GM19043 (cell line): Measurements from ENCODE around the gene DPYD.

Source experiments
- ATAC-seq: cut with Tn5 transposase; IDR thresholded peaks from one replicate; pipeline ENCODE4 v1.9.1; 2021; ENCODE audit warnings: low read depth; ENCODE audit not compliant: unreplicated experiment

DPYD gene

DNA sequence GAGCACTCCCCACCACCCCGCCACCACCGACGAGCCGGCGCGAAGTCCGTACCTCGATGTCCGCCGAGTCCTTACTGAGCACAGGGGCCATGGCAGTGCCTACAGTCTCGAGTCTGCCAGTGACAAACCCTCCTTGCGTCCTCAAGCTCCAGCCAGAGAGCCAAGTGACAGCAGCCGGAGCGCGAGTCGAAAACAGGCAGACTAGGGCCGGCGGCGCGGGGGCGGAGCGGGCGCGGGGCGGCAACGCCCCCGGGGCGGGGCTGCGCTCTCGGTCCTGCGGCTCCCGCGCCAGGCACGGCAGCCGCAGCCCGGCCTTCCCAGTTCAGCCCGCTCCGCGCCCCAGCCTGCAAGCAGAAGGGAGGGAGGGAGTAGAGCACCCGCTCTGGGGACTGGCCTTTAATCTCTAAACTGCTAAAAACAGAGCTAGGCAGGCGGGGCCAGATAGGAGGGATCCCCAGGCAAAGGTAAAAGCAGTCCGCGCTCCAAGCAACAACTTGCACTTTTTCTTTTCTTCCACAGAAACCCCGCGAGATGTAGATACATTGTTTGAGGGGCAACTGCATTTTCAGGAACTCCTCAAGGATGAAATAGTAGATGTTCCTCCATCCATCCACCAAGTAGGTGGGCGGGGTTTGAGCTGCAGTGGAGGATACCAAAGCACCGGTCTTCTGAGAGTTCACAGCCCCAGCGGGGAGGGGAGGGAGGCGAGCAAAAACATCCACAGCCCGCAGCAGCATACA lies at the start of gene DPYD:
Gene DPYD, minus strand, starts transcription at position 203 of the 740 bp plus-strand sequence. Its CDS starts 112 bp downstream, at position 91.
- ATAC-seq, result peak; percentile 78

DNA sequence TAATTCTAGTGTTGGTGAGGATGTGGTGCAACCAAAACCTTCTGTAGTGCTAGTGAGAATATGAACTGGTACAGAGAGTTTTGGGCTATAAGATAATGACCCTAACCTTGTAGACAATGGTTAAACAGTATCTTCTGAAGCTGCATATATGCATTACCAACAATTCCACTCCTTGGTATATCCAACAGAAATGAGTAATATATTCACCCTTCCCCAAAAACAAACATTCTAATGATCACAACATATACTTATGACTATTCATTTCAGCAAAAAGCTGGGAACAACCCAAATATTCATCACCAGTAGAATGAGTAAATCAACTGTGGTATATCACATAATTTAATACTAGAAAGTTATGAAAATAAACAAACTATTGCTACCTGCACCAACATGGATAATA lies 39.6 kb upstream of the DPYD start:
- ATAC-seq, result no peak

DNA sequence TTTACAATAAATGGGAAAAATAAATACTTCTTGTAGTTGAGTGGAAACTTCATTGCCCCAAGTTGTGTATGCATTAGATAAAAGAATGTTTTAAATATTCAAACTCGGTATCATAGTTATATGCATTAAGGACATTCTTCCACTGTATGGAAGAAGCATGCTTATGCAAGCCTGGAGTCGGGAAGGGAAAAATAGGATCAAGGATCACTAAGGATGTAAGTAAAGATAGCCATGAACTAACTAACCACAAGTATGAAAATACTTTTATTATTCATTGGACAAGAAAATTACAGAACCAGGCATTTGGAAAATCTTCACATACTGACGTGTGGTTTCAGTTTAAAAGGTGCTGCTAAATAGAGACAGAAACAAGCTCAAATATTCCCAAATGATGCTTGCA lies 26.9 kb upstream of the DPYD start:
- no peak for ATAC-seq

DNA sequence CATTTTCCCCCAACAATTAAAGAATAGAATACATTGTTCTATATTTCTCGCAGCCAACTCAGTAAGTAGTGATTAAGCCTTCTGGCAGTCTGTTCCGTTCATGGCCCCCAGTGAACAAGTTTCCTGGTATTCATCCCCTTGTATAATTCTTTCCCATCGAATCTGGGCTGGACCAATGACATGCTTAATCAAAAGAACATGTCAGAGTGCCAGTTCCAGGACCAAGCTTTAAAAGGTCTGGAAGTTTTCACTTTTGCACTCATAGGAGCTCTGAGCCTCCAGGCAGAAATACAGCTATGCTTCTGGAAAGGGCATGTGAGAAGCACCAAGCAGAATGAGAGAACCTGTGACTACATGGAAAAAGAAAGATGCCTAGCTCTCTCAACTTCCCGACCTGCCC lies 22.5 kb upstream of the DPYD start:
- no peak for ATAC-seq

DNA sequence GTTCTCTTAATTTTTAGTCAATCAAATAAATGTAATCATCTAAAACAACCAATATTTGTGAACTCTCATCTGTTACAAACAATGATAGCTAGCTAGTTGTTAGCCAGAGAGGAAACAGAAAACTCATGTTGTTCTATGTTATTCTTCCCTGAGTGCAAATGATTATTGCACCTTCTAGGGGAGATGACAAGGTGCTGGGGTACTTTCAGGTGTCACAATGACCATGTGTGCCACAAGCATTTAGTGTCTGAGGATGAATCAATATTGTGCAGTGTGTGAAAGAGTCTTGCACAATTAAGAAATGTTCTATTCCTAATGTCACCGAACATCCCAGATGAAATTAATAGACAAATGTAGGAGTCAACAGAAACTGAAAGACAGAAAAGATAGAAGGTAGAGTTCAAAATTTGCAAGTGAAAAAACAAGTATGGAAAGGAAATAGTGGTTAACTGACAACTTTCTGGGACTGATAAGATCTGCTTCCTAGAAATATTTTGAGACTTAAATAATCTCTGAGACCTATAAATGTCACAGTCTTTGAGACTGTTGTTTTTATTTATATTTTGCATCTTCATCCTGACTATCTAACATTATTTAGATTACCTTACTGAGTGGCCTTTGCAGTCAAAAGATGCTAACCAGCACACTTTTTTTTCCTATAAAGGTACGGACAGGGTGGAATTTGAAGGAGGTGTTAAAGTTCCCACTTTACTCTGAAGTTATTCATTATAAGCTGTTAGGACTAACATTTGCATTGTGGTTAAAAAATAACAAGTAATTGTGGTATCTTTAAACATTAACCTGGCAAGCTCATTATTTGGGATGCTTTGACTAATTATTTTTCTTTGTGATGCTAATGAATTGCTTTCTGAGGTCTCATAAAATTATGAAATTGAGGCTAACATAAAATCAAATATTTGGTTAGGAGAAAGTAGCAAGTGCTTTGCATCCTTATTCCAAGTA lies 21.6 kb upstream of the DPYD start:
- ATAC-seq, result no peak

DNA sequence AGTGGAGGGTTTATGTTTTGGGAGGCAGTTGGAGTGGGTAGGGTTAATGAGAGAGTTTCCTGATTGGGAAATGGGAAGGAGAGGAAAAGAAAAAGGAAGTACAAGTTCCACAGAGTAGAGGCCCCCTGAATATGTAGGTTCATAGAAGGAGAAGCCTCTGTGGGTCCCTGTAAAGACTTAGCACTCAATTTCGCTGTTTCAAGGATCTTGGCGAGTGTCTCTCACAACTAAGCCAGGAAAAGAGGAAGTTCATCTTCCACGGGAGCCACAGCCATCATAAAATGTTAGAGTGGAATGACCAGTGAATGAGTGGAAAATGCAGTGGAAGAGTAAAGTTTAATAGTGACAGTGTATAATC lies 17.4 kb upstream of the DPYD start:
- ATAC-seq, result no peak

DNA sequence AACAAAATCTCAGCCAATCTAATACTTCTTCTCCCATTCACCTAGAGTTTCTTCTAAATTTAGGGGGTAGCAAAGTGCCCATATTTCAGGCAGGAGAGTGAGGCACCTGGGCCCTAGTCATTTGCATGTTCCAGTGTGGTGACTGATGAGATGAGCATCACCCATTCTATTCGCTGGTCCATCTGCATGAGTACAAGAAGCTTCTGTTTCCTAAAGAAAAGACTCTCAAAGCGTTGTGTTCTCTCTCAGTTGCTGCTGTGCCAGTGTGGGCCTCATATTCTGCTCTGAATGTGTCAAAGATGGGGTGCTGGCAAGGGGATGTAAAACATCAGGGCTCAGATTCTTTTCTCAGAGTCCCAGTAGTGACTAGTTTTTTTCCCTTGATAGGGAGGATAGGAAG lies 16.1 kb upstream of the DPYD start:
- no peak for ATAC-seq

DNA sequence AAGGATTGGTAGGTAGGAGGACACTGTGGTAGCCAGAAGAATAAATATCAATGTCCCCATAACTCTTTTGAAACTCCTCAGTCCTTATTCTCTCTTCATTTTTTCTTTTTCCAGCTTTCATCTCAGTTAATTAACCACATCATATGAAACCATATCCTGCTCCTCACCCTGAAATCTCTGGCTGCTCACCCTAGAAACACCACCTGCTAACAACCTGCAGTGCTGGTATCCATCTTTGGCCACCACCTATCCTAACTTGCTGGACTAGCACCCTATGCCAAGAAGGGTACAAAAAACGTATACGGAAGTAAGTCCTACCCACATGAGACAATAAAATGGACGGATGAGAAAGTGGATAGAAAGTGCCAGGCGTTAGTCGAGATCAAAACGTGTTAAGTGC lies 13.7 kb upstream of the DPYD start:
- no peak for ATAC-seq

DNA sequence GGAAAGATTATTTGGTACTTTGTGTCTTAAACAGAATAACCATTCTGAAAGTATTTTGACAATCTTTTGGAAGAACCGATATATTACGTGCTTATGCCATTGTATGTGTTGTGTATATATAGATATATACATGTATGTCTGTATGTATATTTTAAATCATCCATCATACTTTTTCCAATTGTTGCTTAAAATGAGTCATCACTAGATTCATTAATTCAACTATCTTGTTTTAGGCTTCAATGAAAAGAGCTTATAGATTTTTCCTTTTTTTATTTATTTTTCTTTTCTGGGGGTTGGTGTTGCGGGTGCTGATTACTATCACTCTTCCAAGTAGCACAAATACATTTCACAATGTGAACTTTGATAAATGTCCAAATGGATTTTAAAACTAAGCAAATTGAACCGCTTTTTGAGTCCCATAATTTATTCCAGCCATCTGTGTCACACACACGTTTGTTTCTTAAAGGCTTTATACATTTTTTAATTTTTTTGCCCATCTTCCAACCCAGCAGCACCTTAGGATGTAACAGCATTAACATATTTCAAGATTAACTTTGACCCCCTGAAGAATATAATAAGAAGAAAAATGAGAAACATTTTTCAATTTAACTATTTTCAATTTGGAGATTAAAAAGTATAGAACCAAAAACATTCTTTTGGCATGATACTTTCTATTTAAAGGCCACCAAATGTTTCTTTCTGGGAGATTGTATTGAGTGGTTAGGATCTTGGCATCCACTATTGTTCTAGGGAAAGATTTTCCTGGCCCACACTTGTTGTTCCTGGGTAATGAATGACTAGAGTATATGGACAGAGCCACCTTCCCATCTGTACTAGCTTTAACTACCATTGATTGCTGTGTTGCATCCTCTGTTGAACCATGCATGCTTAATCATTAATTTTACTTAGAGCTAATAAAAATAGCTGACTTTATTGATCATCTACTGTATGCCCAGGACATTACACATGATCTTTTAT lies 9.3 kb upstream of the DPYD start:
- ATAC-seq, result no peak

DNA sequence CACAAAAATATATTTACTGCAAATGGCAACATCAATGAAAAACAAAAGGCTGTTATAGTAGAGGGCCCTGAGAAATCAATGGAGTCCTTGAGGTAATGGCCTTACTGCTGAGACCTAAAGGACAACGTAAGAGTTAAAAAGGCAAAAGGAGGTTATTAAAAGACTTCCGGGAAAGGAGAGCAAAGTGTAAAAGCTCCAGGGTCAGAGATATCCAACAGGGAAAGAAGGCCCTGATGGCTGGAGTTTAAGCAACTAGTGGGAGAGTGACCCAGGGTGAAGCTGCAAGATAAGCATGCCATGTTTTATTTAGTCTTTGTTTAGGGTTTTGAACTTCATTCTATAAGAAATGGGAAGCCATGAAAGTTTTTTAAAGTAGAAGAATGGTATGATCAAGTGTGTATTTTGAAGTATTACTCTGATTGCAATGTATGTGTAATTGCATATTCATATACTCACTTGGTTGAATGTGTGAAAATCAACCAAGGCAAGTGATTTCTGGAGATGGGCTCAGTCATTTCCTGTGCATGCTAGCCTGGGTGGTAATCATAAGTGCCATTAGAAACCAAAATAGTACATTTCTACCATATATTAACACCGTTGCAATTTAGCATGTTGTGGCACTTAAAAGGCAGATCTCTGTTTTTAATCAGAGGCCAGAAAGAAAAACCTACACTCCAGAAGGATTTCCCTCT lies 5.3 kb upstream of the DPYD start:
- no peak for ATAC-seq

DNA sequence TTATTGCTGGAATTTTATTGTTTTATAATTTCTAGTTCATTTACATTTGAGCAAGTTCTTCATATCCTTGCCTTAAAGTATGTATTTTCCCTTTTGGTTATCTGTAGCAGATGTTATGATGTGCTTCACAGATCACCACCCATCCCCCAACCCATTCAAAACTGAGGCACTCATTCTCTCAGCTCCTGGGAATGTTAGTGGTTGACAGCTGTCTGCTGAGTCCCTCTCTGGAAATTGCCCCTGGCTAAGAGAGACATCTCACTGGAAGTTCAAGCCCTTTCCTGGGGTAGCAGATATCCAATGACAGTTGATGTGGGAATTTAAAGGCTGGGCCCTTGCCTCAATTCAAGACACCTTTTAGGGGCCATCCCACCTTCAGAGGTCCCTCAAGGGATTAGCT lies 4.3 kb upstream of the DPYD start:
- no peak for ATAC-seq

DNA sequence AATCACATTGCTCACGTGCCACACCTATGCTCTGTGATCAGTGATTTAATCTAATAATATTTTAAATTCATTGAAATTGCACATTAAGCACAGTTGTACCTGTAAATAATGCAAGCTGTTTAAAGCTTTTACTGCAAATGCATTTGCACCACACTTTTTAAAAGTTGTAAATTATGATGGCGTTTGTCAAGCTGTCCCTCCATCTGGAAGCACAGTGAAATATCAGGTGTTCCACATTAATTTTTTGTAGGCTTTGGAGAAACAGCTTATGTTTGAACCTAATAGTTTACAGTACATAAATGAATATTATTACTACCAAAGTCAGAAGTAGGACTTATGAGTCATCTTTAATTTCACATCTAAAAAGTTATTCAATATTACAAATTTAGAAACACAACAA lies 3.0 kb upstream of the DPYD start:
- no peak for ATAC-seq

DNA sequence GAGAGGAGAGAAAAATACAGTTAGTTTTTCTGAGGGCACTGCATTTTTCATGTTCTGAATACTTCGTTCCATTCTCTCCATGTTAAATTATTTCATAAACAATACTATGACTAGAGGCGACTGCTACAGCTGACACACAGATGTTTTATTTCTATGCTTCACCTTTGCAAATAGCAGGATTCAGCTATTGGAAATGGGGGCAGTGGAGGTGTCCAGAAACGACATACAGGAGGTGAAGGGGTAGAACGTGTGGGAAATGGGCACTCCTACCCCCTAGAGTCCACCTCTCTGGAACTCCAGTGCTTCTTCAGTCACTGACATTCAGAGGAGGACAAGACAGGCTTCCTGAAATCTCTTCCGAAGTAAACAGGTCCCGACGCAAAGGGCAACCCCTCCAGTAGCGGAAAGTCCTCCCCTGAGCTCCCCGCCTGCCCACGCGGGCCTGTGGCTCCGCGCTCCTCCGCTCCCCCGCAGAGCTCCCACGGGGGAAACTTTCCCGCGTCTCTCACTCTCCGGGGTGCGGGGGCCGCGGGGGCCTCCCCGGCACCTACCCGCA lies 480 bp downstream of the DPYD start:
- peak; percentile 20 for ATAC-seq

DNA sequence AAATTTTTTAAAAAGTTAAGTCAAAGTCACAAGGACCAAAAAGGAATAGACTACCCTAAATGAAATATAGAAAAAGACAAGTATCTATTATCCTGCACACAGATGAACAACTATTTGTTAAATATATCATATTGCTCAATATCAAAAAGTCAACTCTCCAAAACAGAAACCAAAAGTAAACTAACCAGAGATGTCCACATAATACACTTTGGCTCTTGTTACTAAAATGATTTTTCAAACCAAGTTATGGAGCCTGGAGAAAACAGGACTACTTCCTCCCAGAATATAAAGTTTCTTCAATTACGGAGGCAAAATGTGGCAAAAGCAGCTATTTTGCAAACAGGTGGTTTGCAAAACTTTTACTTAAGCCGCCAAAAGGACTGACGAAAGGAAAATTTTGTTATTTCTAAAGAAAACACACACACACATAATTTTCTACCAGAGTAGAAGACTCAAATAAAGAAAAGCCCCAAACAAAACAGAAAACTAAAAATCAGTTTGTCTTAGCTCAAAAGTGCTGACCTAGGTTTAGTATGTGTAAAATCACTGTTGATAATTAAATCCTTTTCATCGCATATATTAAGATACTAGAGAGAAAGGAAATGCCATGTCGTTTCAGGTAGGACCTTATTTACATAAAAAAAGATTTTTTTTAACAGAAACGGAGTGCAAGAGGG lies 1.1 kb downstream of the DPYD start:
- no peak for ATAC-seq

DNA sequence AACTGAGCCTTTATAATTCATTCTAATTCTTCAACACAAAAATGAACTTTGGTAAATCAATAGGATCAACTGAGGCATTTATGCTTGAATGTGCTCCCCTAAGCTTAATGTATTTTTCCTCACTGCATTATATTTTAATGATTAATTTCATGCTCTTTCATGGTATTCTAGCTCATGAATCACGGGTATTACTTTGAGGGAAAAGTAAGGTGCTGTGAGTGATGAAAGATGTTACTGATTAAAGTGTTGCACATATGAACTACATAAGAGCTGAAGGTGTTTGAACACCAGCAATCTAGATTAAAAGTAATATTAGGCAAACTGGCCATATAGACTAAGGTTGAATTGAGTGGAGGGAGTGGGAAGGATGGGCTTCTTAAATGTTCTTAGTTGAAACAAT lies 1.9 kb downstream of the DPYD start:
- no peak for ATAC-seq

DNA sequence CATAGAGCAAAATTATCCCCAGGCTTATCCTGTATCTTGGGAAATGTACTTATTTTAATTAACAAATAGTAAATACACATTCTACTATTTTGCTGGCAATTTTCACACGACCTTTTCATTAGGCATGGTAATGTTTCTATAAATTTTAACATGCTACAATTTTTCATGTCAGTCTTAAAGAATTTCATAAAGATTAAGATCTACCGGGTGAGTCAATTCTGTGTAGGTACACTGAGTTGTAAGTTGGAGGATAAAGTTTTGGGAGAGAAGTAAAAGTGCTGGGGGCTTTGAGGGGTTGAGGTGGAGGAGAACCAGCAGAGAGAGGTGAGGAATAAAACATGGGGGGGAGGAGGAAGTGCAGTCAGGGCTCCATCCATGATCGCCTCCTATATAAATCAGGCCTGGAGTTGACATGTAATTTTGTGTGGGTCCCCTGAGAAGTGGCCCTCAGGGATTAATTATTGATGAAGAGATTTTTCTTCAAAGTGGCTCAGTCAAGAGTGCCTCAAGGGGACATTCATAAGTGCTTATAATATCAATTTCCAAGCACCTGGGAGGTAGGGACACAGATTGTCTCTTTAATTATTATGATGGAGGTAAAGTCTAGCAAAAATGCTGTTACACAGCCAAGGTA lies 7.2 kb downstream of the DPYD start:
- no peak for ATAC-seq

DNA sequence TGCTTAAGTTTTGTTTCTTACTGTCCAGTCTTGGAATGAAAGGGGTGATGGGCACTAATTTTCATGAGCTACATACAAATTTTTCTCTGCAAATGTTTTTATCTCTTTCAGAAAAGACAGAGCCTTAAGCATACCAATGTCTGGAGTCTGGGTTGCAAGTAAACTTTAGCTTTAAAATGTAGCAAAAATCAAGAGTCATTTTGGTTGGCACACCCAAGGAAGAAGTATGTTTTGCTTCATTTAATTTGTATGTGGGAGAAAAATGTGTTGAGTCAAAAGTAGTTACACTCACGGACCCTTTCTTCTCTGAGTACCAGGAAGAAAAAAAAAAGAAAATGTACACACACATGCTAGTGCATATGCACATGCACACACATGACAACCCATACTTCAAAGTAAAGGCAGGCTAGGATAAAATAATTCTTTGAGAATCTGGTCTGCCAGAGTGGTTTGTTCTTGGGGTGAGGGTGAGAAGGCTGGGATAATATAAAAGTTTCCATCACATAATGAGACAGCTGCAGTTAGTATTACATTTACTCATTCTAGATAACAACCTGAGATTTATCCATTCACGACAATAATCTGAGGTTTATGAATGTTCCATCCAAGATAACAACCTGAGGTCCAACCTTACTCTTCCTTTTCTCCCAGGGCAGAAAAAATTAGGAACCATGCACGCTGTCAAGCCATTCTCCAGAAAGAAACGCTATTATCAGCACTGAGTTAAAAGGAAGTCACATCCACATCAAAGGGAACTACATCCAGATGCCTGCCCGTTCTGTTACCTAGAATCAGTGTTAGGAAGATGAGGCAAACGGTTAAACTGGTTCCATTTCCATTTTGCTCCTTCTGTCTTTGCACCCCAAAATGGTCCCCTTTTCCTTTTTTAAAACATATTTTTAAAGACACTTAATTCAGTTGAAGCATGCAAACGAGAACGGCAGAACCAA lies 9.3 kb downstream of the DPYD start:
- ATAC-seq, result no peak

DNA sequence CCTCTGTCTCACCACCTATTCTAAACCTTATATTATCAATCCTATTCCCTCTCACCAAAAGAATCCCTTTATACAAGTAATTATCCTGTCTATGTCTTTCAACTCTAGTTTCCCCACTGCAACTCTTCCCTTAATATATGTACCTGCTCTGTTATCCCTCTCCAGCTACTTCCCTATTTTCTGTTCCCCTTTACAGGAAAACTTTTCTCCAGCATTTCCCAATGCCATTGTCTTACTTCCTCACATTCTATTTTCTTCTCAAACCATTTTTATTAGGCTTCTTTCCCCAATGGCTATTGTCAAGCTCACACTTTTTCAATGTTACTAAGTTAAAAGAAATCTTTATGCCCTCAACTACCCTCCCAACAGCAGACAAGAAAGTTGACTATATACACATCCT lies 11.6 kb downstream of the DPYD start:
- ATAC-seq, result no peak
